ENCODE measurements around the gene ROBO4. TPM values are rescaled to one million over a fixed set of nuclear protein-coding genes. Genes with fewer than 3 reads are reported as not detected.

The ROBO4 gene
- total RNA-seq, 4 donors from 2014 or later, result 5.6 to 18.1 (median 12.0) TPM

DNA sequence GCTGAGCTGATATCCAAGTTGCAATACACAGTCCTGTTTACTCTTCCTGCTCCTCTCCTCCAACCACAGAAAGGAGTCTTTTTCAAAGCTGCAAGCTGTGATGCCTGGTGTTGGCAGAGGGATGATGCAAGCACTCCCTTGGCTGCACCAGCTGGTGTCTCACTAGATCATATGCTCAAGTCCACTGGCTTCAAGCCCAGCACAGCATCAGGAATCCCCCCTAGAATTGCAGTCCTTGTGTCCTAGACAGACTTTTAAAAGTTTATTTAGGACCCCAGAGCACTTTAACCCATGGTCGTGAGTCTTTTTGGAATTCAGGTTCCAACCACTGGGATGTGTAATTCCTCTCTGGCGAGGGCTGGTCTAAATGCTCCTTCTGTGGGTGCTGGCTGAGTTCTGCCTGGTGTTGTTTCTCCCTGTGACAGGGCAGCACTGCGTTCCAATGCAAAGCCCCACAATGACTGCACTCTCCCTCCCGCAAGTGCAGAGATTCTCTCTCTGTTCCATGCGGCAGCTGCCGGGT is 19.5 kb upstream of the ROBO4 start:
- TF ChIP-seq, protein P1, sequence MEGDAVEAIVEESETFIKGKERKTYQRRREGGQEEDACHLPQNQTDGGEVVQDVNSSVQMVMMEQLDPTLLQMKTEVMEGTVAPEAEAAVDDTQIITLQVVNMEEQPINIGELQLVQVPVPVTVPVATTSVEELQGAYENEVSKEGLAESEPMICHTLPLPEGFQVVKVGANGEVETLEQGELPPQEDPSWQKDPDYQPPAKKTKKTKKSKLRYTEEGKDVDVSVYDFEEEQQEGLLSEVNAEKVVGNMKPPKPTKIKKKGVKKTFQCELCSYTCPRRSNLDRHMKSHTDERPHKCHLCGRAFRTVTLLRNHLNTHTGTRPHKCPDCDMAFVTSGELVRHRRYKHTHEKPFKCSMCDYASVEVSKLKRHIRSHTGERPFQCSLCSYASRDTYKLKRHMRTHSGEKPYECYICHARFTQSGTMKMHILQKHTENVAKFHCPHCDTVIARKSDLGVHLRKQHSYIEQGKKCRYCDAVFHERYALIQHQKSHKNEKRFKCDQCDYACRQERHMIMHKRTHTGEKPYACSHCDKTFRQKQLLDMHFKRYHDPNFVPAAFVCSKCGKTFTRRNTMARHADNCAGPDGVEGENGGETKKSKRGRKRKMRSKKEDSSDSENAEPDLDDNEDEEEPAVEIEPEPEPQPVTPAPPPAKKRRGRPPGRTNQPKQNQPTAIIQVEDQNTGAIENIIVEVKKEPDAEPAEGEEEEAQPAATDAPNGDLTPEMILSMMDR (IDR thresholded peaks at IDR 0.05), result no peak
- no peak for TF ChIP-seq POLR2A (IDR thresholded peaks at IDR 0.05)
- 76 to 84% methylated on average over 6 of the region's 6 CpGs for WGBS, 2 donors
- peak in 1 of 2 donors; percentile 39 for DNase-seq (ENCODE audit: low spot score in 2 of 2)
- intact Hi-C loops (cut with DNase I; ENCODE audit: low total_unique reads), result no loop called here
- H3K4me3 ChIP-seq (ENCODE audit: low read depth, poor library complexity, severe bottlenecking), result no peak overlapping the region

DNA sequence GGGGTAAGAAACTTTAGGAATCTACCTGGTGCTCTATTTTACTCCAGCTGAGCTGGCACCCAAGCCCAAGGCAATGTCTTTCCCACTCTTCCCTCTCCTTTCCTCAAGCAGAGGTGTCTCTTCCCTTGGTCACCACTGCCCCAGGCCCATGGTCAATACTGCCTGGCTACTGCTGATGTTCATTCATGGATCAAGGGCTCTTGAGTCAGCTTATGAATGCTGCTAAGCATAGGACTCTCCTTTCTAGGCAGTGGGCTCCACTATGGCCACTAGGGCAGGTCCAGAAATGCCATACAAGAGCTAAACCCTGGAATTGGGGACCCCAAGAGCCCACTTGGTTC is 18.7 kb upstream of the ROBO4 start:
- intact Hi-C loops (cut with DNase I; ENCODE audit: low total_unique reads), result no loop called here

DNA sequence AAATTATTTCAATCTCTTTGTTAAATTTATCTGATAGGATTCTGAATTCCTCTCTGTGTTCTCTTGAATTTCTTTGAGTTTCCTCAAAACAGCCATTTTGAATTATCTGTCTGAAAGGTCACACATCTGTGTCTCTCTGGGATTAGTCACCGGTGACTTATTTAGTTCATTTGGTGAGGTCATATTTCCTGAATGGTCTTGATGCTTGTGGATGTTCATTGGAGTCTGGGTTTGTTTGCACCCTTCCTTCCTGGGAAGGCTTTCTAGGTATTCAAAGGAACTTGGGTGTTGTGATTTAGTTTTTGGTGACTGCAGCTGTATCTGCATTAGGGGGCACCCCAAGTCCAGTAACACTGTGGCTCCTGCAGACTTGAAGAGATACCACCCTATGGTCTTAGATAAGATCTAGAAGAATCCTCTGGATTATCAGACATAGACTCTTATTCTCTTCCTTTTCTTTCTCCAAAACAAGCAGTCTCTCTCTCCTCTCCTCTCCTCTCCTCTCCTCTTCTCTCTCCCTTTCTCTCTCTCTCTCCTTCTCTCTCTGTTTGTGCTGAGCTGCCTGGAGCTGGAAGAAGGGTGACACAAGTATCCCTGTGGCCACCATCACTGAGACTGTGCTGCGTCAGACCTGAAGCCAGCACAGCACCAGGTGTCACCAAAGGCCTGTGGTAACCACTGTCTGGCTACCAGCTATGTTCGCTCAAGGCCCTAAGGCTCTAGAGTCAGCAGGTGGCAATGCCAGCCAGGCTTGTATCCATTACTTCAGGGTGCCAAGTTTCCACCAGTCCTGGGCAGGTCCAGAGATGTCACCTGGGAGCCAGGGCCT is 18.1 kb upstream of the ROBO4 start:
- intact Hi-C loops (cut with DNase I; ENCODE audit: low total_unique reads), result no loop called here
- TF ChIP-seq POLR2A (IDR thresholded peaks at IDR 0.05), result no peak
- TF ChIP-seq, protein P1 (IDR thresholded peaks at IDR 0.05), result no peak
- 74 to 76% methylated on average over 3 of the region's 3 CpGs for WGBS, 2 donors
- H3K4me3 ChIP-seq (ENCODE audit: low read depth, poor library complexity, severe bottlenecking), result no peak overlapping the region
- DNase-seq (ENCODE audit: low spot score in 2 of 2), result peak in 1 of 2 donors; percentile 42

More for the DNA sequence above, 18.7 kb upstream of the ROBO4 start:
- TF ChIP-seq, protein P1 (IDR thresholded peaks at IDR 0.05), result no peak
- no peak for TF ChIP-seq POLR2A (IDR thresholded peaks at IDR 0.05)
- DNase-seq (ENCODE audit: low spot score in 2 of 2), result no peak
- H3K4me3 ChIP-seq (ENCODE audit: low read depth, poor library complexity, severe bottlenecking), result no peak overlapping the region

DNA sequence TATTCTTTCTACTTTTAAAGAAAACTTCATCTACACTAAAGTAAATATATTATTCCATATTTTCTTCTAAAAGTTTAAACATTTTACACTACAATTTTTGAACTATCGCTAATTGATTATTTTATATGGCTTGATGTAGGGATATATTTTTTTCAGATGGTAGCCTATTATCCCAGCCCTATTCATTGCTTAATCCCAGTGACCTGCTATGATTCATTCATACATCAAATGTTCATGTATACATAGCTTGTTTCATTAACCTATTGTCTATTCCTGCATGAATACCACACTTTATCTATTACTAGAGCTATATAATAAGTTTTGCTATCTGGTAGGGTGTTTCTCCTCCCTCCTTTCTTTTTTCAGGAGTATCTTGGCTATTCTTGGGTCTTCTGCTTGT is 5.0 kb upstream of the ROBO4 start:
- DNase-seq (ENCODE audit: low spot score in 2 of 2), result no peak
- TF ChIP-seq, protein P1 (IDR thresholded peaks at IDR 0.05), result no peak
- no peak for TF ChIP-seq POLR2A (IDR thresholded peaks at IDR 0.05)
- H3K4me3 ChIP-seq (ENCODE audit: low read depth, poor library complexity, severe bottlenecking), result no peak overlapping the region
- 95 to 100% methylated on average over 1 of the region's 1 CpG for WGBS, 2 donors
- intact Hi-C loops (cut with DNase I; ENCODE audit: low total_unique reads), result no loop called here

DNA sequence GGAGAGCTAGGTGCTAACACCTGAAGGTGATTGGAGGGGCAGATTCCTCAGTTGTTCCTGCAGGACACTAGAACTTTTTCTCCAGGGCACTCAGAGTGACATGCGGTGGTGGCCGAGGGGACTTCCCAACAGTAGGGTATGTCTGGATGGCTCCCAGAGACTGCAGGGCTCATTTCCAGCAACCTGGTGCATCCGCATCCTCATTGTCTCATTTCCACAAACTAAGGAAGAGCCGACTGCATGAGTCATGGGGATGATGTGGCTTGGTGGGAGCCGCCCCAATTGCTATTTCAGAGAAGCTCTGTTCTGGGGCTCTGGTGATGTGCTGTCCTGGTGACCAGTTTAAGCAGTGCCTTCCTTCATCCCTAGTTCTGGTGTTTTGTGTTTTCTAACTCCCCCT is 2.8 kb upstream of the ROBO4 start:
- H3K4me3 ChIP-seq (ENCODE audit: low read depth, poor library complexity, severe bottlenecking), result no peak overlapping the region
- peak in 1 of 2 donors; percentile 89 for DNase-seq (ENCODE audit: low spot score in 2 of 2)
- intact Hi-C loops (cut with DNase I; ENCODE audit: low total_unique reads), result no loop called here
- 21 to 35% methylated on average over 4 to 5 of the region's 5 CpGs for WGBS, 2 donors
- TF ChIP-seq, protein P1 (IDR thresholded peaks at IDR 0.05), result no peak
- TF ChIP-seq POLR2A (IDR thresholded peaks at IDR 0.05), result no peak

Data from lower leg skin (tissue), 4 donors.